ENCODE data around the gene FKTN. TPM values are rescaled to one million over a fixed set of nuclear protein-coding genes. Genes with fewer than 3 reads are reported as not detected.

The FKTN gene
- total and polyA plus RNA-seq, 9 donors: 3.8 to 19.5 (median 12.9) TPM

DNA sequence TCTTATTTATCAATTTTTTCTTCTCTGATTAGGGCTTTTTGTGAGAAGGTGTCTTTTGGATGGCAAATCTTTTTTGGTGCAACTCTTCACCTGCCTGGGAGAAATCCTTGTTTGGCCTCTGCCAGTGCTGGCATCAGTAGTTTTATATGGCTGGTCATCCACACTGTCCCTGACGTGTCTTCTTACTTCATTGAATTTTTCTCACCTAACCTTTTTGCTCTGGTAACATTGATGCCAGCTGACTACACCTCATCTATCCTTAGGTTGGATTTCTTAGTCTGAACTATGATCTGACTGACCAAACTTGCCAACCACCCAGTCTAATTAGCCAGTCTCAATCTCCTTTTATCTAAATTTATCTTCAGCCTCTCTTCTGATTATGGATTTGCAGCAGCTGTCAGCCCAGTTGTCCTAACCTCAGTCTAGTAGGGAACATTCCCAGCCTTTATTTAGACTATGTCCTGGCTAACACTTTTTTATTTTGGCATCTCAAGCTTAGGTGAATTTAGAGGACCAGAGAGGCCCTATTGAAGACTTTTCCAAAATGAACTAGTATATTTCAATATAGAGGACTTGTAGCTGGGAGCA, 125.9 kb downstream of the FKTN start:
- DNase-seq: no peak
- H3K9me3 ChIP-seq: no peaks in the 10 kb centered on the region
- H3K36me3 ChIP-seq: no peaks in the 10 kb centered on the region
- 42 to 78% (median 59%) methylated on average over 1 of the region's 1 CpG for WGBS, 3 donors
- intact Hi-C loops (cut with DNase I): no loop called here
- no peak overlapping the region for H3K4me3 ChIP-seq
- TF ChIP-seq, protein P1, sequence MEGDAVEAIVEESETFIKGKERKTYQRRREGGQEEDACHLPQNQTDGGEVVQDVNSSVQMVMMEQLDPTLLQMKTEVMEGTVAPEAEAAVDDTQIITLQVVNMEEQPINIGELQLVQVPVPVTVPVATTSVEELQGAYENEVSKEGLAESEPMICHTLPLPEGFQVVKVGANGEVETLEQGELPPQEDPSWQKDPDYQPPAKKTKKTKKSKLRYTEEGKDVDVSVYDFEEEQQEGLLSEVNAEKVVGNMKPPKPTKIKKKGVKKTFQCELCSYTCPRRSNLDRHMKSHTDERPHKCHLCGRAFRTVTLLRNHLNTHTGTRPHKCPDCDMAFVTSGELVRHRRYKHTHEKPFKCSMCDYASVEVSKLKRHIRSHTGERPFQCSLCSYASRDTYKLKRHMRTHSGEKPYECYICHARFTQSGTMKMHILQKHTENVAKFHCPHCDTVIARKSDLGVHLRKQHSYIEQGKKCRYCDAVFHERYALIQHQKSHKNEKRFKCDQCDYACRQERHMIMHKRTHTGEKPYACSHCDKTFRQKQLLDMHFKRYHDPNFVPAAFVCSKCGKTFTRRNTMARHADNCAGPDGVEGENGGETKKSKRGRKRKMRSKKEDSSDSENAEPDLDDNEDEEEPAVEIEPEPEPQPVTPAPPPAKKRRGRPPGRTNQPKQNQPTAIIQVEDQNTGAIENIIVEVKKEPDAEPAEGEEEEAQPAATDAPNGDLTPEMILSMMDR (IDR thresholded peaks at IDR 0.05): no peak
- no peak for TF ChIP-seq POLR2A (IDR thresholded peaks at IDR 0.05)
- TF ChIP-seq EP300 (IDR thresholded peaks at IDR 0.05): no peak
- no peaks in the 10 kb centered on the region for H3K27me3 ChIP-seq
- H3K4me1 ChIP-seq (ENCODE audit: insufficient read depth): no peaks in the 10 kb centered on the region
- no peak overlapping the region for H3K27ac ChIP-seq

GRCh38 chr9:105686936-105687335, 129.0 kb downstream of the FKTN start:
- no peak for TF ChIP-seq EP300 (IDR thresholded peaks at IDR 0.05)
- TF ChIP-seq POLR2A (IDR thresholded peaks at IDR 0.05): no peak
- TF ChIP-seq, protein P1 (IDR thresholded peaks at IDR 0.05): no peak
- Histone ChIP-seq H3K27ac (no peak overlapping the region), H3K9me3 (no peaks in the 10 kb centered on the region), H3K36me3 (no peaks in the 10 kb centered on the region), H3K4me1 (ENCODE audit: insufficient read depth) (no peaks in the 10 kb centered on the region), H3K4me3 (no peak overlapping the region), H3K27me3 (no peaks in the 10 kb centered on the region)
- intact Hi-C loops (cut with DNase I): no loop called here
- 88 to 94% (median 93%) methylated on average over 4 of the region's 4 CpGs for WGBS, 3 donors
- DNase-seq: no peak

Other genes with a start within 250 kb of the FKTN start
- gene FSD1L, start 110.1 kb upstream of the FKTN start, total RNA-seq: 1 to 10 TPM; 2.6 to 7.6 (median 4.7) TPM
- gene FSD1L, start 110.1 kb upstream of the FKTN start, polyA plus RNA-seq: 1 to 10 TPM; 1.4 to 1.8 TPM
- 1 to 10 TPM in 1 of 7 donors, under 1 TPM in 1, not detected in 5; 0.52 to 1.0 TPM for gene TAL2, start 104.3 kb downstream of the FKTN start, total RNA-seq
- gene TAL2, start 104.3 kb downstream of the FKTN start, polyA plus RNA-seq: under 1 TPM in 1 of 2 donors, not detected in 1; 0.45 TPM
- gene TMEM38B, start 136.4 kb downstream of the FKTN start, total RNA-seq: 10 to 100 TPM; 10.1 to 28.5 (median 16.3) TPM
- 10 to 100 TPM; 10.1 to 12.4 TPM for gene TMEM38B, start 136.4 kb downstream of the FKTN start, polyA plus RNA-seq